ENCODE data around the gene UNC5C. TPM values are rescaled to one million over a fixed set of nuclear protein-coding genes. Genes with fewer than 3 reads are reported as not detected.

UNC5C gene
- total RNA-seq, 1 donor from 2014 or later: 43.8 TPM

DNA sequence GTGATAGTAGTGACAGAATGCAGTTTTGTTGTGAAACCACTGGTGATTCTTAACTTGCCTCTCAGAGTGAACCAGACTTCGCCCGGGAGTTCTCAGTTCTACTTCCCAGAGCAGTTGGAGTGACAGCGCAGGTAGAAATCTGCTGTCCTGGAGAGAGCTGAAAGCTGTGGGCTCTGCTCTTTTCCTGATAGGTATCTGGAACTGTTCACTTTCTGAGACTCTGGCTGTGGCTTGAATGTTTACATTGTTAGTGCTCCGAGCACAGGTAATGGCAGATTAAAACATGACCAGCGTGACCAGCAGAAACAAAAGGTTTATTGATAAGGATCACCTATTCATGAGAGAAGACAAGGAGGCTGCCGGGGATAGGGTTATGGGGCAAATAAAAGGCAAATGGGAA lies 430.3 kb downstream of the UNC5C start:
- Mint-ChIP-seq H3K27ac (peak overlapping the region; percentile 84), H3K4me1 (ENCODE audit: low read depth) (peaks cover 19% of the 10 kb centered on the region), H3K36me3 (ENCODE audit: insufficient read depth) (peaks cover 10% of the 10 kb centered on the region), H3K9me3 (ENCODE audit: low read depth) (no peaks in the 10 kb centered on the region), H3K4me3 (ENCODE audit: low read depth) (peak overlapping the region; percentile 4), H3K27me3 (no peaks in the 10 kb centered on the region)
- TF ChIP-seq, protein P1, sequence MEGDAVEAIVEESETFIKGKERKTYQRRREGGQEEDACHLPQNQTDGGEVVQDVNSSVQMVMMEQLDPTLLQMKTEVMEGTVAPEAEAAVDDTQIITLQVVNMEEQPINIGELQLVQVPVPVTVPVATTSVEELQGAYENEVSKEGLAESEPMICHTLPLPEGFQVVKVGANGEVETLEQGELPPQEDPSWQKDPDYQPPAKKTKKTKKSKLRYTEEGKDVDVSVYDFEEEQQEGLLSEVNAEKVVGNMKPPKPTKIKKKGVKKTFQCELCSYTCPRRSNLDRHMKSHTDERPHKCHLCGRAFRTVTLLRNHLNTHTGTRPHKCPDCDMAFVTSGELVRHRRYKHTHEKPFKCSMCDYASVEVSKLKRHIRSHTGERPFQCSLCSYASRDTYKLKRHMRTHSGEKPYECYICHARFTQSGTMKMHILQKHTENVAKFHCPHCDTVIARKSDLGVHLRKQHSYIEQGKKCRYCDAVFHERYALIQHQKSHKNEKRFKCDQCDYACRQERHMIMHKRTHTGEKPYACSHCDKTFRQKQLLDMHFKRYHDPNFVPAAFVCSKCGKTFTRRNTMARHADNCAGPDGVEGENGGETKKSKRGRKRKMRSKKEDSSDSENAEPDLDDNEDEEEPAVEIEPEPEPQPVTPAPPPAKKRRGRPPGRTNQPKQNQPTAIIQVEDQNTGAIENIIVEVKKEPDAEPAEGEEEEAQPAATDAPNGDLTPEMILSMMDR (IDR thresholded peaks at IDR 0.05; ENCODE audit: unreplicated experiment): no peak
- DNase-seq (ENCODE audit: low spot score, unreplicated experiment): no peak

GRCh38 chr4:95114521-95114920 lies 434.3 kb downstream of the UNC5C start:
- H3K27me3 Mint-ChIP-seq: no peaks in the 10 kb centered on the region
- H3K4me1 Mint-ChIP-seq (ENCODE audit: low read depth): peaks cover 35% of the 10 kb centered on the region
- no peak for DNase-seq (ENCODE audit: low spot score, unreplicated experiment)
- H3K27ac Mint-ChIP-seq: no peak overlapping the region
- no peaks in the 10 kb centered on the region for H3K9me3 Mint-ChIP-seq (ENCODE audit: low read depth)
- H3K4me3 Mint-ChIP-seq (ENCODE audit: low read depth): no peak overlapping the region
- peaks cover 10% of the 10 kb centered on the region for H3K36me3 Mint-ChIP-seq (ENCODE audit: insufficient read depth)
- TF ChIP-seq, protein P1 (IDR thresholded peaks at IDR 0.05; ENCODE audit: unreplicated experiment): no peak

All from progenitor cell of endocrine pancreas (in vitro differentiated cells).